ENCODE results near the gene EPDR1.

Gene EPDR1

DNA sequence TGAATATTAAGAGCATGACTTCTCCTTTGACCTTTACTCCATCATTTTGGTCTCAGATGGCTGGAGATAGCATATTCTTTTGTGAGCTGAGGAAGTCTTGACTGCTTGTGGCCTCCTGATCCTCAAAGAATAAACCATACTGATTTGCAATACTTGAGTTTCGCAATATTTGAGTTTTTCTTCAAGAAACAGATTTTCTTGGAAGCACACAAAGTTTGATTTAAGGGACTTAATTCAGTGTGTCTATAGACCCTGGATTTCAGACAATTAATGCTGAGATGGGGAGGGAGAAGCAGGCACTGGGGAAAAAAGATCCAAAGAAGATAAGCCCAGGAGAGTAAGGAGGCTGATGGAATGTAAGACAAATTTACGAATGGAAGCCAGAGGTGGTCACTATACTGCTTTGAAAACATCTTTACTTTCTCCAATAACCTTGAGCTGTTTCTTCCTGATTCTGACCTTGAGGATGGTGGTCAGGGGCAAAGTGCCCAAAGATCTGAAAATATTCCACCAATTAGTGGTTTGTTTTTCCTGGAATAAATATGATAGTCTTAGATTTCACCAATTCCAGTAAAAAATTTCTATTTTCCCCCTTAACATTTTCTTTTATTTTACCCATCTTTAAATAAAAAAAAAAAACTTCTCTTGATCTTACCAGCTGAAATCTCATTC lies 7.5 kb downstream of the EPDR1 start:
- DNase-seq (ENCODE audit: low read depth) = no peak
- no peak overlapping the region for H3K4me3 ChIP-seq (ENCODE audit: low read length)
- TF ChIP-seq, protein P1, sequence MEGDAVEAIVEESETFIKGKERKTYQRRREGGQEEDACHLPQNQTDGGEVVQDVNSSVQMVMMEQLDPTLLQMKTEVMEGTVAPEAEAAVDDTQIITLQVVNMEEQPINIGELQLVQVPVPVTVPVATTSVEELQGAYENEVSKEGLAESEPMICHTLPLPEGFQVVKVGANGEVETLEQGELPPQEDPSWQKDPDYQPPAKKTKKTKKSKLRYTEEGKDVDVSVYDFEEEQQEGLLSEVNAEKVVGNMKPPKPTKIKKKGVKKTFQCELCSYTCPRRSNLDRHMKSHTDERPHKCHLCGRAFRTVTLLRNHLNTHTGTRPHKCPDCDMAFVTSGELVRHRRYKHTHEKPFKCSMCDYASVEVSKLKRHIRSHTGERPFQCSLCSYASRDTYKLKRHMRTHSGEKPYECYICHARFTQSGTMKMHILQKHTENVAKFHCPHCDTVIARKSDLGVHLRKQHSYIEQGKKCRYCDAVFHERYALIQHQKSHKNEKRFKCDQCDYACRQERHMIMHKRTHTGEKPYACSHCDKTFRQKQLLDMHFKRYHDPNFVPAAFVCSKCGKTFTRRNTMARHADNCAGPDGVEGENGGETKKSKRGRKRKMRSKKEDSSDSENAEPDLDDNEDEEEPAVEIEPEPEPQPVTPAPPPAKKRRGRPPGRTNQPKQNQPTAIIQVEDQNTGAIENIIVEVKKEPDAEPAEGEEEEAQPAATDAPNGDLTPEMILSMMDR (conservative IDR thresholded peaks at IDR 0.05; ENCODE audit: low read depth, low read length) = no peak

DNA sequence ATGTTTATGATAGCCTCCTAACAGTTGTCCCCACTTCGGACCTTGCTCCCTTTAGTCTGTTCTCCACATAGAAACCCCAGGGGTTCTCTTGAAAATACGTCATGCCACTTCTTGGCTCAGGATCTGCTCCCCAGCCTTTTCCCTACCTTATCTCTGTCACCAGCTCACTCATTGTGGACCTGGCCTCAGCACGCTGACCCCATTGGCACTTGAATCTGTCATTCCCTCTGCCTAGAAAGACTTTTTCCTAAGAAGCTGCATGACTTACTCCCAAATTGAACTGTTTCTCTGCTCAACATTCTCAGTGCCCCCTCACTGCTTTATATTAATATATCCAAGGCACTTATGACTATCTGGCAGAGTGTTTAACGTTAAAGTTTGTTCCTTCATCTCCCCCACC lies 8.4 kb downstream of the EPDR1 start:
- no peak for DNase-seq (ENCODE audit: low read depth)
- no peak overlapping the region for H3K4me3 ChIP-seq (ENCODE audit: low read length)
- TF ChIP-seq, protein P1 (conservative IDR thresholded peaks at IDR 0.05; ENCODE audit: low read depth, low read length) = no peak

DNA sequence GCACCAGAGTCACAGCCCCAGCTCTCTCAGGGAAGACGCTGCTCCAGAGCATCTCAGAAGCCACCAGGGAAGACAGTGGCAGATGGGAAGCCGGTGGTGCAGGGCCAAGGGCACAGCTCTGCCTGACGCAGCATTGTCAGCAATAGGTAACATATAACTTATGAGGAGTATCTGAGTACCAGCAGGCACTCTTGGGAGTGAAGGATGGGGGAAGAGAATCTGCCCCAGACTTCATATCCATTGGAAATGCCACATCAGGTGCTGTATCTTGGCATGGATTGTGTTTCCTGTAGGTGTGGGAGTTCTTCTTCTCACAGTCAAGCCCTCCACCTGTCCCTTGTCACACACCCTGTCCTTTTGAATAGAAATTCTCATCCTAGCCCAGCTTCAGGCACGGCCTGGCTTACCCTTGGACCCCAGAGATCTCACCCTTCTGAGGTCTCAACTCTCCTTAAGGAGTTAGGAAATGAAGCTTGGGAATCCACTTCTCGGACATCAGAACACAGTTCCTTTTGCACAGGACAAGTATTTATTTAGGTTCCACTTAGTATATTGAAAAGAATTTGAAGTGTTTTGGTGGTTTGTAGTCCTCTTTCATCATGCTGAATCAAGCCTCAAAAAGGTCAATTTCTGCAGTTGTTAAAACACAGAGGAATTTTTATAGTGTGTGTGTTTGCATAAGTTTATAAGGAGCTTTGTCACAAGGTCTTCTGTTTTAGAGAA lies 9.9 kb downstream of the EPDR1 start:
- TF ChIP-seq, protein P1 (conservative IDR thresholded peaks at IDR 0.05; ENCODE audit: low read depth, low read length) = no peak
- DNase-seq (ENCODE audit: low read depth) = no peak
- H3K4me3 ChIP-seq (ENCODE audit: low read length) = no peak overlapping the region

DNA sequence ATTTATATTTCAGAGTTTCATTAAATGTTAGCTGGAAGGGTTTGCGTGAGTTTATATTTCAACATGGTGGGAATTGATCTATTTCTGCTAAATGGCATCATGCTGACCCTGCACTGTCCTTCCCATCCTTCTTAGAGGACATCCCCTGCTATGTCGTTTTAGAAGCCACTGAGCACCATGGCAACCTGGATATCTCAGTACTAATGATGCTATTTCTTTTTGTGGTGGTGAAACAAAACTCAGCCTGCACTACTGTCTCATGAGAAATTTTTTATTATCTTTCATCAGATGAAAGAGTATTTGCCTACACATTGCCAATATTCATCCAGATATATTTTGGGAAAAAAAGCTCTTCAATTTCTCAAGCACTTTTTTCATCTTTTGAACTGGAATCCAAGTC lies 12.1 kb downstream of the EPDR1 start:
- no peak overlapping the region for H3K4me3 ChIP-seq (ENCODE audit: low read length)
- TF ChIP-seq, protein P1 (conservative IDR thresholded peaks at IDR 0.05; ENCODE audit: low read depth, low read length) = no peak
- no peak for DNase-seq (ENCODE audit: low read depth)

DNA sequence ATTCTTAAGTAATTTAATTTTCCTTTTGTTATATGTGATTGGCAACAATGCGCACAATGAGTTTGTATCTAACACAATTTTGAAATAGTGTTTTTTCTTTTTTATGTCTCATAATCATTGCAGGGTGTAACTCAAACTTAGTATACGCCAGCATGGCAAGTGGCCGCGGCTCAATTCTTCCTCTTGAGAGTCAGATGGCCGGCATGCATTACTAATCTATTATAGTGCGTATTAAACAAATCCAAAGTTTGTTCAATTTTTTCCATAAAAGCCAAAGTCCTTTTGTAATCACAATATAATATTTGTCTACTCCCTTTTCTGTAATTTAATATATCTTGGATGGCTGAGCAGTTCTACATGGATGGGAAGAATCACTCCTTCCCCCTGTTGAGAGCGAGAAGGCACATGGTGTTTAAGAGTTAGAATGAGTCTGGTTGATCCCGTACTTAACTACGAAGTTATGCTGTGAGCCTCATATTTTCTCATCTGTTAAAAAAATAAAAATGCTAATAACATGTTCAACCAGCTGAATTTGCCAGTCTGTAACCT lies 12.7 kb downstream of the EPDR1 start:
- TF ChIP-seq, protein P1 (conservative IDR thresholded peaks at IDR 0.05; ENCODE audit: low read depth, low read length) = no peak
- no peak for DNase-seq (ENCODE audit: low read depth)
- H3K4me3 ChIP-seq (ENCODE audit: low read length) = no peak overlapping the region

DNA sequence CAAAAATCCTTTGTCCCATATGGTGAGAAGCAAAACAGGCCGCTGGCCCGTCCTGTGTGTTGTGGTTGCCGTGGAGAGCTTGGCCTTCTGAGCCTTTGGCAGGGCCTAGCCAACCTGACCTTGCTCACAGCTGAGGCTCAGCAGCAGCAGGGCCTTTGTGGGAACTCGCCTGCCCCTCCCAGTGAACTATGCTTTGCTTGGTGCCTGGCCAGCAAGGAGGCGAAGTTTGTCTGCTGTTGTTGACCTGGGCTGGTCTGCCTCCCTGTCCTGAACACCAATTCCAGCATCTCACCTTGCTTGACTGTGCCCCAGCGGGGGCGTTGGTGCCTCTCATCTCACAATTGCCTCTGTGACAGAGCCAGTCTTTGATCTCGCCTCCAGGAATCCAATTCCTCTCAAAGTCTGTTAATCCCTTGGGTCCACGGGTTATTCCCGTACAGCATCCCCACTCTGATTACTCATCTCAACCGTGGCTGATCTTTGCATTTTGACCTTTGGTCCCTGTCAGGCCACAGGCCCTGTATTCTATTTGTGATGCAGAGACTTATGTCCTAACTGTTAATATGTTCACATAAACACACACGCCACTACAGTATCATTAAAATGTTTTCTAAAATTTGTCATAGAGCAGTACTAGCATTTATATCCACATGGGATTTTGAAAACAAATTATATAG lies 22.6 kb downstream of the EPDR1 start:
- H3K4me3 ChIP-seq (ENCODE audit: low read length) = no peak overlapping the region
- DNase-seq (ENCODE audit: low read depth) = no peak
- TF ChIP-seq, protein P1 (conservative IDR thresholded peaks at IDR 0.05; ENCODE audit: low read depth, low read length) = no peak

Data from retinal pigment epithelial cell (primary cell).